AG10803 (cell line): ENCODE results near the gene NF1.
"Not testable (repeated sequence)": the region's sequence is repeated elsewhere in the genome, so short reads cannot be mapped to it uniquely, and the experiment has no call there.

Experiments
- DNase-seq: peaks from one replicate; pipeline ENCODE4 v3.0.0; 2010; ENCODE audit warnings: low read depth
- H3K4me3 ChIP-seq: 2 replicates; pipeline ENCODE4 v1.5.1; 2011; ENCODE audit warnings: mild to moderate bottlenecking, low read length, control low read depth
- TF ChIP-seq, protein P1 (sequence below): conservative IDR thresholded peaks from 2 replicates; pipeline ENCODE4 v1.5.1; 2011; ENCODE audit warnings: mild to moderate bottlenecking, low read length, control low read depth, inconsistent platforms

Gene NF1

DNA sequence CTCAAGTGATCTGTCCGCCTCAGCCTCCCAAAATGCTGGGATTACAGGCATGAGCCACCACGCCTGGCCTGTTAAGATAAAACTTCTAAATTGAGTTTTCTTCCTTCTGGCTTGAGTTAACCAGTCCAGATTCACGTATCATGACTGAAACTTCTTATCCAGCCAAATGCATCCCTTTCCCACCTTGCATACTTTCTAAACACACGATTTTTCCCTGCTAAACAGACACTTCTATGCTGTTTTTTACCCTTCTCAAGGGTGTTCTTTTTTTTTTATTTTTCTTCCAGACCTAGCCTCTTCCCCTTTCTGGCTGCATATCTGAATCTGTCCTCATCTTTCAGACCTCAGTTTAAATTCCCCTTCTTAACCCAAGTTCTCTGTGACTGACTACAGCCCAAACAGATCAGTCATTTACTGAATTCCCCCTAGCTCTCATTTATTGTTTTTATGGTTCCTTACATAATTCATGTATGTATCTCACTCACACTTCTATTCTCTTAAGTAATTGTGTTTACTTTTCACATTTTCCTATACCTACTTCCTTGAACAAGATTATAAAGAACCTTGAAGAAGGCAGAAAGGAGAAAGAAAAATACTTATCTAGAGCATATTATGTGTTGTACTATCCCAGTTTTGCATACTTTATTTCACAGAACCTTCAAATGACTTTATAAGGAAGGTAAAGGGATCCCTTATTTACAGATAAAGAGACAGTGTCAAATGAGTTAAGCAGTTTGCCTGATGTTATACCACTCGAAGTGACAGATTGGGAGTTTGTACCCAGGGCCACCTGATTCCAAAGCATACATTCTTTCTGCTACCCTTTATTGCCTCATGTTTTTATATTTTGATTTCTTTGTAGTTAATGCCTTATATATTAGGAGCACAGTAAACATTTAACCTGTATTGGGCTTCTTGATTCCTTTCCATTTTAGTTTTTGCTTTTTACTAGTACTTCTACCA, 213.9 kb downstream of the NF1 start:
- DNase-seq: no peak
- TF ChIP-seq, protein P1, sequence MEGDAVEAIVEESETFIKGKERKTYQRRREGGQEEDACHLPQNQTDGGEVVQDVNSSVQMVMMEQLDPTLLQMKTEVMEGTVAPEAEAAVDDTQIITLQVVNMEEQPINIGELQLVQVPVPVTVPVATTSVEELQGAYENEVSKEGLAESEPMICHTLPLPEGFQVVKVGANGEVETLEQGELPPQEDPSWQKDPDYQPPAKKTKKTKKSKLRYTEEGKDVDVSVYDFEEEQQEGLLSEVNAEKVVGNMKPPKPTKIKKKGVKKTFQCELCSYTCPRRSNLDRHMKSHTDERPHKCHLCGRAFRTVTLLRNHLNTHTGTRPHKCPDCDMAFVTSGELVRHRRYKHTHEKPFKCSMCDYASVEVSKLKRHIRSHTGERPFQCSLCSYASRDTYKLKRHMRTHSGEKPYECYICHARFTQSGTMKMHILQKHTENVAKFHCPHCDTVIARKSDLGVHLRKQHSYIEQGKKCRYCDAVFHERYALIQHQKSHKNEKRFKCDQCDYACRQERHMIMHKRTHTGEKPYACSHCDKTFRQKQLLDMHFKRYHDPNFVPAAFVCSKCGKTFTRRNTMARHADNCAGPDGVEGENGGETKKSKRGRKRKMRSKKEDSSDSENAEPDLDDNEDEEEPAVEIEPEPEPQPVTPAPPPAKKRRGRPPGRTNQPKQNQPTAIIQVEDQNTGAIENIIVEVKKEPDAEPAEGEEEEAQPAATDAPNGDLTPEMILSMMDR: no peak
- no peak overlapping the region for H3K4me3 ChIP-seq

DNA sequence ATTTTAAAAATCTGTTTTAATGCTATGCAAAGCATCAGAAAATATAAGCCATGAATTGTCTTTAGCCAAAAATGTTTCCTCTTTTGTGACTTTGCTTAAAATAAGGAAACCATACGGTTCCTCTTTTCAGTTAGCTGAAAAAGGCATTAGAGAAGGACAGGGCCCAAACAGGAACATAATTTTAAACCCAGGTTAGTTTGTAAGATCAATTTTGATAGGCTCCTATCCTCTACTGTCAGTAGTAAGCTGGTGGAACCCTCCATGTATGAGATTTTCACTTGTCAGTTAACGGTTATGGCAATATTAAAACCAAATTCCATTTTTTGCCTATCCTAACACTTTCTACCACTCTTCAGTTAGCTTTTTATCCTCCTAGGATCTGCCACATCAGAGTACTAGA, 214.8 kb downstream of the NF1 start:
- H3K4me3 ChIP-seq: no peak overlapping the region
- DNase-seq: no peak
- TF ChIP-seq, protein P1: no peak

- TF ChIP-seq, protein P1: no peak
- DNase-seq: no peak
- no peak overlapping the region for H3K4me3 ChIP-seq
Observed at GRCh38 chr17:31310260-31310659, 215.5 kb downstream of the NF1 start.

GRCh38 chr17:31310886-31311285, 216.1 kb downstream of the NF1 start:
- no peak for DNase-seq
- no peak overlapping the region for H3K4me3 ChIP-seq
- TF ChIP-seq, protein P1: no peak

GRCh38 chr17:31311526-31311925, 216.7 kb downstream of the NF1 start:
- H3K4me3 ChIP-seq: no peak overlapping the region
- DNase-seq: no peak

DNA sequence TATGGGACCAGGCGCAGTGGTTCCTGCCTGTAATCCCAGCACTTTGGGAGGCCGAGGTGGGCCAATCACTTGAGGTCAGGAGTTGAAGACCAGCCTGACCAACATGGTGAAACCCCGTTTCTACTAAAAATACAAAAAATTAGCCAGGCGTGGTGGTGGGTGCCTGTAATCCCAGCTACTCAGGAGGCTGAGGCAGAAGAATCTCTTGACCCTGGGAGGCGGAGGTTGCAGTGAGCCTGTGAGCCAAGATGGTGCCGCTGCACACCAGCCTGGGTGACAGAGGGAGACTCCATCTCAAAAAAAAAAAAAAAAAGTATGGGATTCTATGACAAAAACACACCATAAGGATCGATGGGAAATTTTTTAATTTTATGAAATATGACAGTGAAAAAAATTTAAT, 217.4 kb downstream of the NF1 start:
- not testable (repeated sequence) for H3K4me3 ChIP-seq, DNase-seq

More at GRCh38 chr17:31311526-31311925, 216.7 kb downstream of the NF1 start:
- TF ChIP-seq, protein P1: no peak

DNA sequence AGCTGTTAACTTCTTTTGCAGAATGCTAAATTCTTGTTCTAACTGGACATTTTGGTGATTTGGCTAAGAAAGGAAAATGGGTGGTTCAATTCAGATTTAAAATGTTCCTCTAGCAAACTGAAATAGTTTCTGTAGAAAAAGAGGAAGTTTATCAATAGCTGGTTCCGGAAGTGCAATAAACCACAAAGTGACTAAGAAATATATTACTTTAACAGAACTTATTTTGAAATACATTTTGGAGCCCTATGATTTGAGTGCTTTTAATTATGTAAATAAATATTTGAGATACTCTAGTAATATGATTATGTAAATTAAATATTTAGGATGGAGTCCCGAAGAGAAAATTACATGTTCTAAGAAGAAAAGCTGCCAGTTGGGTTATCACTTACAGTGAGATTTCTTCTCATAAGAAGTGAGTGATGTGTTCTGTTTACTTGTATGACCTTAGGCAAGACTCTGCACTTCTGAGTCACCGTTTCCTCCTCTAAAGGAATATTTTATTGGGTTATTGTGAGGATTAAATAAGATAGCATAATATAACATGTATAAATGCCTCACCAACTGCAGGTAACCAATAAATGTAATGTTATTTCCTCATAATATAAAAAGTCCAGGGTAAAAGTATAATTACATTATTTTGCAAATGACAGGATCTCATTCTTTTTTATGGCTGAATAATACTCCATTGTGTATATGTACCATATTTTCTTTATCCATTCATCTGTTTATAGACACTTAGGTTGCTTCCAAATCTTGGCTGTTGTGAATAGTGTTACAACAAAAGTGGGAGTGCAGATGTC, 219.4 kb downstream of the NF1 start, which contains the start of gene EVI2B:
EVI2B (minus strand) TSS at position 73 of the 800 bp plus-strand sequence. CDS start 8,445 bp downstream, outside the sequence.
- peak; percentile 45 for DNase-seq
- H3K4me3 ChIP-seq: no peak within 1 kb of the TSS
- TF ChIP-seq, protein P1: no peak
